GM19025 (cell line): ENCODE results near the gene BMAL1.
"Not testable (repeated sequence)": the region's sequence is repeated elsewhere in the genome, so short reads cannot be mapped to it uniquely, and the experiment has no call there.

Experiments
- ATAC-seq: cut with Tn5 transposase; IDR thresholded peaks from one replicate; pipeline ENCODE4 v1.9.1; 2021; ENCODE audit warnings: mild to moderate bottlenecking, low read depth, moderate library complexity; ENCODE audit not compliant: unreplicated experiment

The BMAL1 gene

GRCh38 chr11:13367115-13367514, 89.5 kb downstream of the BMAL1 start:
- no peak for ATAC-seq

- ATAC-seq, result no peak
Observed at GRCh38 chr11:13368041-13368446, 90.5 kb downstream of the BMAL1 start.

GRCh38 chr11:13373216-13373615, 95.6 kb downstream of the BMAL1 start:
- ATAC-seq, result no peak

GRCh38 chr11:13375798-13376197, 98.2 kb downstream of the BMAL1 start:
- ATAC-seq, result no peak

DNA sequence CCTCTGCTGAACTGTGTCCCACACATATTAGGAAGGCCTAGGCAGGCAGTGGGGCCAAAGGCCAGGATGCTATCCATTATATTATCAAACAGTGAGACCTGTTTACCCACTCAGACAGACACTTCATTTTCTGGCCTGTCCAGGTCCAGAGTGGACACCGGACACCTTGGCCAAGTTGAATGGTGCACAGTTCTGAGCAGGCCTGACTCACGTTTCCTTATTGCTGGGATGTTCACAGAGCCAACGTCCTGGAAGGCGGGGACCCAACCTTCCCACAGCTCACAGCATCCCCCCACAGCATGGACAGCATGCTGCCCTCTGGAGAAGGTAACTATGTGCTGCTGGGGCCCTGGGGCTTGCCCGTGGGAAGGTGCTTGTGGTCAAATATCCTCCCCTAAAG, 98.8 kb downstream of the BMAL1 start:
- no peak for ATAC-seq

- no peak for ATAC-seq
Observed at GRCh38 chr11:13376838-13377237, 99.2 kb downstream of the BMAL1 start.

DNA sequence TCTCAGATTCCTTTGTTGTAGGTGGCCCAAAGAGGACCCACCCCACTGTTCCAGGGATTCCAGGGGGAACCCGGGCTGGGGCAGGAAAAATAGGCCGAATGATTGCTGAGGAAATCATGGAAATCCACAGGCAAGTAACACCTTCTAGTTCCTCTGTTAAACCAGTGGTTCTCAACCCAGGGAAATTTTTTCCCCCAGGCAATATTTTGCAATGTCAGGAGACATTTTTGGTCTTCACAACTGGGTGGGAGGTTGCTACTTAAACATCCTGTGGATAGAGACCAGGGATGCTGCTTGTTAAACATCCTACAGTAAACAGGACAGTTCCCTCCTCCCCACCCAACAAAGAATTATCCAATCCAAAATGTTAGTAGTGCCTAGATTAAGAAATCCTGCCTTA, 100.7 kb downstream of the BMAL1 start:
- ATAC-seq, result no peak

GRCh38 chr11:13380731-13381130, 103.1 kb downstream of the BMAL1 start:
- no peak for ATAC-seq

DNA sequence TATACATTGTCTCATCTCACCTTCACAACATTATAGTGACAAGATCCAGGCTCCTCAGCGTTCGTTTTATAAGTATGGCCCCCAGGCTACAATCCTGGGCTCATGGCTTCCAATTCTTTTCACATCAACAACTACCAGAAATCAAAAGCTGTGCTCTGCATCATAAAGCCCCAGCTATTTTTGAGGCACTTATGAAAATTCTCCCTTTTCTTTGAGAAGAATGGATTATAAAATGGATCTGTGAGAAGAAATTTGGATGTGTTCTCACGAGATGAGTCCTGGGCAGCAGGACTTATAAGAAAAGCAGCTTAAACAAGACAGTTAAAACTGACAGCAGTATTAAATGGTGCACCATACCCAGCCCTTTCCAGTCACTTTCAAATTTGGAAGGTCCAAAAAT, 105.2 kb downstream of the BMAL1 start:
- no peak for ATAC-seq

DNA sequence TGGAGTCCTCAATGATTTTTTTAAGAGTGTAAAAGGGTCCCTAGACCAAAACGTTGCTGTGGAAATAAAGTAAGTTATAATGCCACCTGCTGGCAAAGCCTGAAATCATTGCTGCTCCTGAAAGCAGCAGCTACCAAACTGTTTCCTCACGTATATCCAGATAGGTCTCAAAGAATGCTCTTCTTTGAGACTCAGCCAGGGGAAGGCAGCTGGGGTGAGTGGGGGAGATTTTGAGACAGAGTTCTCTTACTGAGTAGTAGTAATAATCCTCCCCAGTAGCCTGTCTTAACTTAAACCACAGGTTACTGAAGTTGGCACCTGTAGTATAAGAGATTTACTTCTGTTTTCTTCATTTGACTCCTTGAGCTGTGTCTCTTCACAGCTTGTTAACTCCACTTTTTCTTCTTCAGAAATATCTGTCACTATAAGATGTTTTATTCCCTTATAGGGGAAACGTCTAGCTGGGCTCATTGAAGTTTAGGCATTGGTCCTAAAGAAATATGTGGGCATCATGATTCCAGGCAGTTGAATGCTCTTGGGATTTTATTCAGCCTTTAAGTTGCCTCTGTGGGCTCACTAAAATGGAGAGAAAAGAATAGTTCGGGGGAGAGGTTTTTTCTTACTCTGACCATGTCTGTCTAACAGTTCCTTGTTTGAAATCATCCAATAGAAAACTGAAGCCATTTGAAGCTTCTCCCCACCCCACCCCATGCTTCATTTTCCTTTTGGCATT, 107.5 kb downstream of the BMAL1 start:
- ATAC-seq, result no peak

DNA sequence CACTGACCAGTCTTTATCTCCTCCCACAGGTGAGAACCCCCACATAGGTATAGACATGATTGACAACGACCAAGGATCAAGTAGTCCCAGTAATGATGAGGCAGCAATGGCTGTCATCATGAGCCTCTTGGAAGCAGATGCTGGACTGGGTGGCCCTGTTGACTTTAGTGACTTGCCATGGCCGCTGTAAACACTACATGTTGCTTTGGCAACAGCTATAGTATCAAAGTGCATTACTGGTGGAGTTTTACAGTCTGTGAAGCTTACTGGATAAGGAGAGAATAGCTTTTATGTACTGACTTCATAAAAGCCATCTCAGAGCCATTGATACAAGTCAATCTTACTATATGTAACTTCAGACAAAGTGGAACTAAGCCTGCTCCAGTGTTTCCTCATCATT, 109.0 kb downstream of the BMAL1 start:
- no peak for ATAC-seq

- no peak for ATAC-seq
Observed at GRCh38 chr11:13388741-13389140, 111.2 kb downstream of the BMAL1 start.

DNA sequence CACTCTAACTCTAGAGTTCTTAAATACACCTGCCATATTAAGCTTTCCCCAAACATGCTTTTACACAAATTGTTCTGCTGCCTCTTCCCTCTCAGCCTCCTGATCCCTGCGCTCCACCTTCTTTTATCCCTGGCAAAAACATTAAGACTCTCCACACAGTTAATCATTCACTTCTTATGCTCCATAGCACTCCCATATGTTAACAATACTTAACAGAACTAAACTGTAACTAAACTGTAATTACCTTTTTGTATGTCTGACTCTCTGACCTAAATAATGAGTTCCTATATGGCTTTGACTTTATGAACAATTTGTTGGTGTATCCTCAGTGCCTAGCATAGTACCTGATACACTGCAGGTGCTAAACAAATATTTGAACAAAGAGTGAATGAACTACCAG, 113.6 kb downstream of the BMAL1 start:
- ATAC-seq, result no peak

DNA sequence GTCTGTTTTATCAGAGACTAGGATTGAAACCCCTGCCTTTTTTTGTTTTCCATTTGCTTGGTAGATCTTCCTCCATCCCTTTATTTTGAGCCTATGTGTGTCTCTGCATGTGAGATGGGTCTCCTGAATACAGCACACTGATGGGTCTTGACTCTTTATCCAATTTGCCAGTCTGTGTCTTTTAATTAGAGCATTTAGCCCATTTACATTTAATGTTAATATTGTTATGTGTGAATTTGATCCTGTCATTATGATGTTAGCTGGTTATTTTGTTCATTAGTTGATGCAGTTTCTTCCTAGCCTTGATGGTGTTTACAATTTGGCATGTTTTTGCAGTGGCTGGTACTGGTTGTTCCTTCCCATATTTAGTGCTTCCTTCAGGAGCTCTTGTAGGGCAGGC, 120.7 kb downstream of the BMAL1 start:
- ATAC-seq, result not testable (repeated sequence)

- ATAC-seq, result no peak
Observed at GRCh38 chr11:13405220-13405619, 127.6 kb downstream of the BMAL1 start.

DNA sequence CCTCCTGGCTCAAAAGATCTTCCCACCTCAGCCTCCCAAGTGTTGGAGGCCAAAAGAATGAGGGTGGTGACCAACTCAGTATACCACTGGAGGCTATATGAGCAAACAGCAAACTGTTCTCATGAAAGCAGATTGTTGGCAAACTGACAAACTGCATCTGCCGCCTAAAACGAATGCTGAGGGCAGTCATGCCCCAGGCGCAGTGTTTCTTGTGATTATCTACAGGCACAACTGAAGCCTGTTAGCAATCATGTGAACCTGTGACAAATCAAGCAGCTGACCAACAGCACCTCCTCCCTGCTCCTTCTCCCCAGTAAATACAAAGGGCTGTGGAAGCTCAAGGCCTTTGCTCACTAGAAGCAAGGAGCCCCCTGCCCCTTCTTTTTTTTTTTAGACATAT, 137.6 kb downstream of the BMAL1 start:
- ATAC-seq, result no peak

DNA sequence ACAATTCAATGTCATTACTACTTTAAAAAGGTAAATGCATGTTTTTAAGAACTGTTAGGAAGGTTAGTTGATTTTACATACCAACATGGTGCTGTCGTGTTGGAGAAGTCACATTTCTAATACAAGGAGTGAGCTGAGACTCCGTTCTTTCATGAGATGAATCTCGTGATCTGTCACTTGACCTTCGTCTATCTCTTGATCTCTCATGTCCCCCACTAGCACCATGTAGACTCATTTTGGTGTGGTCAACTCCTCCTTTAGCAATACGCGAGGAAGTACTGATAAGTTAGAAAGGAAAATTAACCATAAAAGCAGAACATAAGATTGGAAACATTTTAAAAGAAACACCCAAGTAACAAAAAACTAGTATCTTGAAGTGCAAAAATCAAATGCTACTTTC, 144.0 kb downstream of the BMAL1 start:
- ATAC-seq, result no peak

DNA sequence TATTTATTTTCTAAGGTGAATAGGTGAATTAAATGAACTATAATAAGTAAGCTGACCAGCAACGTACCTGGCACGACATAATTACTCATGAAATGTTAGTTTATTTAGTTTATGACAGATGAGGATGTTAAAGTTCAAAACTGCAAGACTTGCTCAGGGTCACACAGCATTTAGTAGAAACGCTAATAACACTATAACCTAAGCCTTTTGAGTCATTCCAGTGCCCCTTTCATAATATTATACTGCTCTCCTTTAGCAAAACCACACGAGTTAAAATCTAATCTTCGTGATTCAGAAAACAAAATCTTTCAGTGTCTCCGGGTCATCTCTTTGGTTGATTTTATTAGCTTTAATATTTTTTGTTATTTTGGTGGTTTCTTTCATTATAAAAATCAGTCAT, 145.8 kb downstream of the BMAL1 start:
- ATAC-seq, result no peak

DNA sequence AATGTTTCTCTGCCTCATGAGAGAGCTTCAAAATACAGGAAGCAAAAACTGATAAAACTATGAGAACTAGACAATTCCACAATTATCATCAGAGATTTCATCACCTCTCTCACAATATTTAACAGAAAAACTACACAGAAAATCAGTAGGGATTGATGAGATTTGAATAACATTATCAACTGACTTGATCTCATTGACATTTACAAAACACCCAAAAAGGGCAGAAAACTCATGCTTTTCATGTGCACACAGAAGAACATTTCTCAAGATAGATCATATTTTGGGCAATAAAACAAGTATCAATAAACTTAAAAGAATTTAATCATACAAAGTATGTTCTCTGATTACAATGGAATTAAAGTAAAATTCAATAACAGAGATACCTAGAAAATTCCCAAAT, 149.8 kb downstream of the BMAL1 start:
- ATAC-seq, result no peak

- no peak for ATAC-seq
Observed at GRCh38 chr11:13429288-13429687, 151.7 kb downstream of the BMAL1 start.

GRCh38 chr11:13429836-13430235, 152.2 kb downstream of the BMAL1 start:
- ATAC-seq, result no peak

- no peak for ATAC-seq
Observed at GRCh38 chr11:13433437-13433836, 155.8 kb downstream of the BMAL1 start.
